Smooth muscle cell (in vitro differentiated cells): ENCODE measurements around the gene LCE1F. TPM values are rescaled to one million over a fixed set of nuclear protein-coding genes. Genes with fewer than 3 reads are reported as not detected.

ENCODE experiments used
- DNase-seq: peaks from one replicate; lab custom pipeline; 2025; ENCODE audit not compliant: unreplicated experiment; lab: John Stamatoyannopoulos, UW
- H2AFZ ChIP-seq: fragments of 200-600 bp; sonication (generic); 2 replicates; pipeline ENCODE4 v1.6.0; 2016; ENCODE audit warnings: antibody characterized with exemption, low read depth, mild to moderate bottlenecking
- H3F3A ChIP-seq: fragments of 200-600 bp; sonication (generic); 2 replicates; pipeline ENCODE4 v1.6.0; 2017; ENCODE audit warnings: antibody characterized with exemption, low read depth
- H3K27ac ChIP-seq: fragments of 200-600 bp; sonication (generic); 2 replicates; pipeline ENCODE4 v1.5.1; 2016; ENCODE audit warnings: low read depth, mild to moderate bottlenecking
- H3K27me3 ChIP-seq: fragments of 200-600 bp; sonication (generic); 2 replicates; pipeline ENCODE4 v1.6.1; 2016; ENCODE audit warnings: low read depth, mild to moderate bottlenecking
- H3K36me3 ChIP-seq: fragments of 200-600 bp; sonication (generic); 2 replicates; pipeline ENCODE4 v1.5.1; 2016; ENCODE audit warnings: low read depth
- H3K4me1 ChIP-seq: fragments of 200-600 bp; sonication (generic); 2 replicates; pipeline ENCODE4 v1.5.1; 2016; ENCODE audit warnings: low read depth
- H3K4me2 ChIP-seq: fragments of 200-600 bp; sonication (generic); 2 replicates; pipeline ENCODE4 v1.6.0; 2016; ENCODE audit warnings: mild to moderate bottlenecking
- H3K4me3 ChIP-seq: fragments of 200-600 bp; sonication (generic); 2 replicates; pipeline ENCODE4 v1.5.1; 2016; ENCODE audit warnings: mild to moderate bottlenecking
- H3K79me2 ChIP-seq: fragments of 200-600 bp; sonication (generic); 2 replicates; pipeline ENCODE4 v1.6.0; 2016; ENCODE audit warnings: low read depth, mild to moderate bottlenecking
- H3K9ac ChIP-seq: fragments of 200-600 bp; sonication (generic); 2 replicates; pipeline ENCODE4 v1.6.0; 2016; ENCODE audit warnings: low read depth
- H3K9me3 ChIP-seq: fragments of 200-600 bp; sonication (generic); replicated peaks from 2 replicates; pipeline ENCODE4 v1.5.1; 2016; ENCODE audit warnings: low read depth
- H4K20me1 ChIP-seq: fragments of 200-600 bp; sonication (generic); 2 replicates; pipeline ENCODE4 v1.6.0; 2016; ENCODE audit warnings: low read depth
- CTCF ChIP-seq: fragments of 200-600 bp; sonication (generic); IDR thresholded peaks from 2 replicates; pipeline ENCODE4 v1.5.1; 2017; ENCODE audit warnings: borderline replicate concordance, mild to moderate bottlenecking, antibody characterized with exemption; ENCODE audit not compliant: insufficient read depth, poor library complexity, severe bottlenecking
- WGBS: methylation state at CpG from one replicate; pipeline ENCODE4 v1.1.7; 2016; ENCODE audit warnings: low lambda C conversion rate; 5-methylcytosine and 5-hydroxymethylcytosine counted together
- polyA plus RNA-seq: library from polyadenylated mRNA; unstranded; fragments of >200 nt; fragmentation: Nextera tagmentation; extraction: Ambion mirVana; gene quantifications from 2 replicates; pipeline ENCODE4 v1.2.1, GENCODE V29; 2016
- total RNA-seq: library from RNA; depleted of rRNA; stranded (reverse); fragments of >200 nt; gene quantifications from 2 replicates; pipeline ENCODE4 v1.2.3, GENCODE V29; 2014

LCE1F gene
- total and polyA plus RNA-seq, 2 experiments from 2014 or later = not detected

- DNase-seq = no peak
- H4K20me1 ChIP-seq = no peaks in the 10 kb centered on the region
- TF ChIP-seq CTCF = no peak
- no peak within 1 kb of the TSS for H3K4me3 ChIP-seq
- no peak within 1 kb of the TSS for H3K9ac ChIP-seq
- H3K79me2 ChIP-seq = no peaks in the 10 kb centered on the region
- H3K27ac ChIP-seq = no peak within 1 kb of the TSS
- no peaks in the 10 kb centered on the region for H3K36me3 ChIP-seq
- no peaks in the 10 kb centered on the region for H3K9me3 ChIP-seq
- 78% methylated on average over 6 of the region's 6 CpGs for WGBS
- H3K4me1 ChIP-seq = no peaks in the 10 kb centered on the region
- no peak within 1 kb of the TSS for H2AFZ ChIP-seq
- H3F3A ChIP-seq = no peaks in the 10 kb centered on the region
- no peaks in the 10 kb centered on the region for H3K27me3 ChIP-seq
- H3K4me2 ChIP-seq = no peak within 1 kb of the TSS
Measured at GRCh38 chr1:152757747-152758146, 17.2 kb upstream of the LCE1F start, which contains the start of gene KPRP. KPRP (plus strand) TSS chr1:152758025; CDS start chr1:152759589, 1,564 bp downstream.

GRCh38 chr1:152758636-152759035 lies 16.3 kb upstream of the LCE1F start:
- Histone ChIP-seq H3K4me2 (no peak overlapping the region), H3K4me3 (no peak overlapping the region), H4K20me1 (no peaks in the 10 kb centered on the region), H3K27me3 (no peaks in the 10 kb centered on the region), H2AFZ (no peak overlapping the region), H3K27ac (no peak overlapping the region), H3K9me3 (no peaks in the 10 kb centered on the region), H3K9ac (no peak overlapping the region), H3K4me1 (no peaks in the 10 kb centered on the region), H3F3A (no peaks in the 10 kb centered on the region), H3K79me2 (no peaks in the 10 kb centered on the region), H3K36me3 (no peaks in the 10 kb centered on the region)
- no peak for DNase-seq
- WGBS = 51% methylated on average over 4 of the region's 4 CpGs
- TF ChIP-seq CTCF = no peak

GRCh38 chr1:152759453-152760173 lies 15.3 kb upstream of the LCE1F start:
- Histone ChIP-seq H3K4me3 (no peak overlapping the region), H3K27me3 (no peaks in the 10 kb centered on the region), H2AFZ (no peak overlapping the region), H3K79me2 (no peaks in the 10 kb centered on the region), H3K9me3 (no peaks in the 10 kb centered on the region), H3K4me2 (no peak overlapping the region), H3F3A (no peaks in the 10 kb centered on the region), H3K36me3 (no peaks in the 10 kb centered on the region), H3K4me1 (no peaks in the 10 kb centered on the region), H3K27ac (no peak overlapping the region), H4K20me1 (no peaks in the 10 kb centered on the region), H3K9ac (no peak overlapping the region)
- DNase-seq = no peak
- TF ChIP-seq CTCF = no peak
- WGBS = 71% methylated on average over 8 of the region's 8 CpGs
